ENCODE measurements around the gene NANS.

DNA sequence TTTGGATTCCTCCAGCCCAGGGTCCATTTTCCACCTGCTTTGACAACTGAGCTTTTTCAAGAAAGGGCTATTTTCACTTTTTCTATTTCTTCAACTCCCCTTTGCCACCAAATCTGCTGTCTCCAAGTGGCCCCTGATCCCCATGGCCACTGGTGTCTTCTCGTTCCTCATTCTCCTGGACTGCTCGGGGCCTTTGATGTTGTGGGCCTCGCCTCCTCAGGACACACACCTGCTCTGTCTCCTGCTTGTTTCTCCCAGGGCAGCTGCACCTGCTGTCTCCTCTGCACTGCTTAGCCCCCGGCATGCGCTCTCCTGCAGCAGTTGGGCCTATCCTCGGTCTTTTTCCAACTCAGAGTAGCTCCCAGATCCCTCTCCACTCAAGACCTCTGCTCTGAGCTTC, 16.3 kb upstream of the NANS start:
- TF ChIP-seq CTCF (conservative IDR thresholded peaks at IDR 0.05) (no peak), EZH2 (IDR thresholded peaks at IDR 0.05; ENCODE audit: low read depth) (no peak)
